Lung (tissue), 12 donors: ENCODE data around the gene UVSSA. TPM values are rescaled to one million over a fixed set of nuclear protein-coding genes. Genes with fewer than 3 reads are reported as not detected.

ENCODE experiments used
- ATAC-seq: fragments of 200-7000 bp; cut with Tn5 transposase; one replicate; pipeline ENCODE4 v1.9.1; 2020; ENCODE audit warnings: moderate number of reproducible peaks; ENCODE audit not compliant: insufficient read depth, low FRiP score
- DNase-seq, 3 donors: peaks; one replicate each; pipeline ENCODE4 v3.0.0-alpha.2; 2013 to 2017
- H3K27ac ChIP-seq, 2 donors: one replicate each; pipeline ENCODE4 v1.5.1; 2013; ENCODE audit warnings: mild to moderate bottlenecking in 2 of 2, moderate library complexity in 2 of 2, control low read depth in 1 of 2, inconsistent platforms in 1 of 2, low read depth in 1 of 2, low read length in 1 of 2
- H3K27me3 ChIP-seq, 3 donors: one replicate each; pipeline ENCODE4 v1.5.1; 2013; ENCODE audit warnings: low read length in 2 of 3; ENCODE audit not compliant: control insufficient read depth in 3 of 3, insufficient read depth in 3 of 3
- H3K36me3 ChIP-seq, 4 donors: one replicate each; pipeline ENCODE4 v1.5.1; 2013; ENCODE audit warnings: low read length in 4 of 4, mild to moderate bottlenecking in 1 of 4, moderate library complexity in 1 of 4; ENCODE audit not compliant: control insufficient read depth in 4 of 4, insufficient read depth in 4 of 4
- H3K4me1 ChIP-seq, 5 donors: one replicate each; pipeline ENCODE4 v1.5.1; 2013; ENCODE audit warnings: low read length in 5 of 5, mild to moderate bottlenecking in 2 of 5, moderate library complexity in 1 of 5; ENCODE audit not compliant: control insufficient read depth in 5 of 5, insufficient read depth in 5 of 5
- H3K4me3 ChIP-seq: one replicate; pipeline ENCODE4 v1.5.1; 2013; ENCODE audit warnings: mild to moderate bottlenecking, control low read depth, moderate library complexity
- H3K9ac ChIP-seq, 2 donors: one replicate each; pipeline ENCODE4 v1.5.1; 2013; ENCODE audit warnings: low read length in 2 of 2, control low read depth in 1 of 2; ENCODE audit not compliant: insufficient read depth in 1 of 2
- H3K9me3 ChIP-seq, 4 donors: one replicate each; pipeline ENCODE4 v1.5.1; 2013; ENCODE audit warnings: low read length in 3 of 4, mild to moderate bottlenecking in 1 of 4, moderate library complexity in 1 of 4; ENCODE audit not compliant: control insufficient read depth in 4 of 4, insufficient read depth in 3 of 4
- WGBS, 2 donors: extraction: QIAGEN DNeasy Blood & Tissue Kit; methylation state at CpG; one replicate each; pipeline ENCODE4 v1.1.7; 2013; 5-methylcytosine and 5-hydroxymethylcytosine counted together
- polyA plus RNA-seq, 2 donors: library from polyadenylated mRNA; stranded (reverse); fragments of 200-250 nt; gene quantifications; one replicate each; pipeline ENCODE4 v1.2.1, GENCODE V29; 2013
- total RNA-seq, 2 donors: library from RNA; depleted of rRNA in 1 of 2; stranded (reverse); fragments of >200 nt in 1 of 2; gene quantifications; one replicate each; pipeline ENCODE4 v1.2.1, GENCODE V29; 2014 to 2021
- TF ChIP-seq, protein P1 (sequence below): IDR thresholded peaks from 2 replicates; pipeline ENCODE4 v1.5.1; 2012; ENCODE audit warnings: mild to moderate bottlenecking; ENCODE audit errors: control extremely low read depth, extremely low read depth
- donor health status: control.
- donor health status: control.
- donor health status: Bipolar disorder and iron deficiency.
- donor health status: healthy.
- donor health status: DM: yes; HTN: yes; CAD: no.

The UVSSA gene
- total and polyA plus RNA-seq, 4 donors = 9.8 to 50.9 (median 17.7) TPM

DNA sequence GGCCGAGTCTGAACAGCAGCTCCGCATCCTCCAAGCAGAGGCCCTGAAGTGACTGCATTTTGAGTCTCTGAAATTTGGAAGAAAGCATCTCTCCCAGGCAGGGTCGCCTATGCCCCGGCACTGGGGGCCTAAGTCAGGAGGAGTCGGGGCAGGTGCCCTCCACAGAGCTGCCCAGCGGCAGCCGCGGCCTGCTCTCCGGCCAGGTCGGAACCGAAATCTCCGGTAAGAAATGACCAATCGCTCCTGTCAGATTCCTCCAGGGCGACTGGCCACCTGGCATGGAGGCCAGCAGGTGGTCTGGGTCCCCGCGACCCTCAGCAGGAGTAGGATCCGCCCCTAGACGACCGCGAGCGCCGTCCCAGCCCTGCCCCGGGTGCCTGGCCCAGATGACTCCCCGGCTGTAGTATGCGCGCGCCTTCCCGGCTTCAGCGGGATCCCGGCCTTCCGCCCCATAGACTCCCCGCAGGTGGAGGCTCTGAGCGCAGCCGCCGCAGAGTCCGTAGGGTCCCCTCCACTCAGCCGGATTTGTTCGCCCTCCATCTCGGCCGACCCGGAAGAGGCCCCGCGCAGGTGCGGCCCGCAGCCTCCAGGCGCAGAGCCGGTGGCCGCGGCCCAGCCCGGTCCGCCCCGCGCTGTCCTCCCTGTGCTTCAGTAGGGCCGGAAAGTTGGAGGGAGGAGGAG is 57.7 kb downstream of the UVSSA start:
- Histone ChIP-seq H3K9ac (no peak overlapping the region), H3K36me3 (no peaks in the 10 kb centered on the region), H3K9me3 (peaks cover 0 to 14% (median 0%) of the 10 kb centered on the region in 4 donors), H3K4me3 (no peak overlapping the region), H3K27ac (no peak overlapping the region), H3K4me1 (peaks cover 0 to 22% (median 0%) of the 10 kb centered on the region in 5 donors), H3K27me3 (peaks cover 27 to 67% (median 39%) of the 10 kb centered on the region in 3 donors)
- ATAC-seq = no peak
- TF ChIP-seq, protein P1, sequence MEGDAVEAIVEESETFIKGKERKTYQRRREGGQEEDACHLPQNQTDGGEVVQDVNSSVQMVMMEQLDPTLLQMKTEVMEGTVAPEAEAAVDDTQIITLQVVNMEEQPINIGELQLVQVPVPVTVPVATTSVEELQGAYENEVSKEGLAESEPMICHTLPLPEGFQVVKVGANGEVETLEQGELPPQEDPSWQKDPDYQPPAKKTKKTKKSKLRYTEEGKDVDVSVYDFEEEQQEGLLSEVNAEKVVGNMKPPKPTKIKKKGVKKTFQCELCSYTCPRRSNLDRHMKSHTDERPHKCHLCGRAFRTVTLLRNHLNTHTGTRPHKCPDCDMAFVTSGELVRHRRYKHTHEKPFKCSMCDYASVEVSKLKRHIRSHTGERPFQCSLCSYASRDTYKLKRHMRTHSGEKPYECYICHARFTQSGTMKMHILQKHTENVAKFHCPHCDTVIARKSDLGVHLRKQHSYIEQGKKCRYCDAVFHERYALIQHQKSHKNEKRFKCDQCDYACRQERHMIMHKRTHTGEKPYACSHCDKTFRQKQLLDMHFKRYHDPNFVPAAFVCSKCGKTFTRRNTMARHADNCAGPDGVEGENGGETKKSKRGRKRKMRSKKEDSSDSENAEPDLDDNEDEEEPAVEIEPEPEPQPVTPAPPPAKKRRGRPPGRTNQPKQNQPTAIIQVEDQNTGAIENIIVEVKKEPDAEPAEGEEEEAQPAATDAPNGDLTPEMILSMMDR = no peak
- DNase-seq = no peak
- 6% methylated on average over 52 to 54 of the region's 54 CpGs for WGBS, 2 donors

DNA sequence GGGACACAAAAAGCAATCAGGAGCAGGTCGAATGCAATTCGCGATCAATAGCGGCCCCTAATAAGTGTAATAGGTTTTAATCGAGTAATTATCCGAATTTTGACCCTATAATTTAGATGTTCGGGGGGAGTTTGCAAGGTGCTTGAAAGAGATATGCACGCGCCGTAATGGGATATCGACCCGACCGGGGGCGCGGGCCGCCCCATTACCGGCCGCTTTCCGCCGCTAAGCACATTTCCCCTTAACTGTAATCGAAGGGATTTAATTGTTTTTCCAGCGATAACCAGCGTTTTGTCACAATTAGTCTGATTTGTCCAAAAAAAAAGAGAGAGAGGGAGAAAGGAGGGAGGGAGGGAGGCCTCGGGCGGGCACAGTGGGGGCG is 58.2 kb downstream of the UVSSA start:
- WGBS, 2 donors = 9 to 14% methylated on average over 26 of the region's 26 CpGs
- no peak overlapping the region for H3K4me3 ChIP-seq
- peaks cover 0 to 22% (median 0%) of the 10 kb centered on the region in 5 donors for H3K4me1 ChIP-seq
- TF ChIP-seq, protein P1 = no peak
- no peaks in the 10 kb centered on the region for H3K36me3 ChIP-seq
- H3K27me3 ChIP-seq = peaks cover 26 to 62% (median 39%) of the 10 kb centered on the region in 3 donors
- no peak for ATAC-seq
- no peak overlapping the region for H3K27ac ChIP-seq
- H3K9me3 ChIP-seq = peaks cover 0 to 11% (median 0%) of the 10 kb centered on the region in 4 donors
- DNase-seq = no peak
- H3K9ac ChIP-seq = no peak overlapping the region

DNA sequence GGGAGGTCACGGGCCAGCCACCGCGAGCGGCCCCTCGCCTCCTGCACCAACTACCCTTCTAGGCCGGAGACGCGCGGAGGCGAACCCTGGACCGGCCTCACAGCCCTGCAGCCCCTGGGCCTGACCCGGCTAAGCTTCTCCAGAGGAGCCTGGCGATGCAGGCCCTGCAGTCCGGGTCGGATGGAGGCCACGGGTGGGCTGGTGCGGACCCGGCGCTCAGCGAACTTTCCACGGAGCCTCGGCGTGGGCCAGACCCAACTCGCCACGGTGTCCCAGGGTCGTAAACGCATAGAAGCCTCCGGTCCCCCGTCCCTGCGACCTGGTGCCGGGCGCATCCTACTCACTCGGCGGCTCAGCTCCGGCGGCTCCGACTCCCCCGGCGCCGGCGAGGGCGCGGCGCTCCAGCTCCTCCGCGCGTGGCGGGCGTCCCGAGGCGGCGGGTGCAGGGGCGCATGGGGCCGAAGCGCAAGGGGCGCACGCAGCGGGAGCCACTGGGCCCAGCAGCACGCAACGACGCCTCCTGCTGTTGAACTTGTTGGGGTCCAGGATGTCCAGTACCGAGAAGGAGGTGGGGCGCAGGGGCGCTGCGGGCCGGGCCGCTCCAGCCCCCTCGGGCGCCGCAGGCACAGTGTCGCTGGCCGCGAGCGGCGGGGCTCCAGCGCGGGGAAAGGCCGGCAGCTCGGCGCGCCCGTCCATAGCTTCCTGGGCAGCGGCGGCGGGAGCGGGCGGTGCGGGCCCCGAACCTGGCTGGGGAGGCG is 58.8 kb downstream of the UVSSA start:
- Histone ChIP-seq H3K4me3 (no peak overlapping the region), H3K4me1 (peaks cover 0 to 22% (median 0%) of the 10 kb centered on the region in 5 donors), H3K9me3 (peaks cover 0 to 14% (median 0%) of the 10 kb centered on the region in 4 donors), H3K36me3 (no peaks in the 10 kb centered on the region), H3K27ac (no peak overlapping the region), H3K9ac (no peak overlapping the region), H3K27me3 (peaks cover 23 to 59% (median 39%) of the 10 kb centered on the region in 3 donors)
- ATAC-seq = no peak
- TF ChIP-seq, protein P1 = no peak
- no peak for DNase-seq
- 8 to 9% methylated on average over 76 to 90 of the region's 90 CpGs for WGBS, 2 donors
